IPS-15b (cell line): ENCODE measurements around the gene PALMD.

Source experiments
- H3K27me3 ChIP-seq: one replicate; pipeline ENCODE4 v1.6.1; 2013; ENCODE audit warnings: low read length; ENCODE audit not compliant: control insufficient read depth, insufficient read depth
- H3K36me3 ChIP-seq: one replicate; pipeline ENCODE4 v1.6.1; 2013; ENCODE audit warnings: low read length; ENCODE audit not compliant: control insufficient read depth, insufficient read depth
- H3K4me1 ChIP-seq: one replicate; pipeline ENCODE4 v1.6.1; 2013; ENCODE audit warnings: mild to moderate bottlenecking, low read length; ENCODE audit not compliant: control insufficient read depth, insufficient read depth
- H3K4me3 ChIP-seq: one replicate; pipeline ENCODE4 v1.5.1; 2013; ENCODE audit warnings: low read depth, low read length
- H3K9ac ChIP-seq: one replicate; pipeline ENCODE4 v1.6.1; 2013; ENCODE audit warnings: low read depth, mild to moderate bottlenecking, low read length
- H3K9me3 ChIP-seq: one replicate; pipeline ENCODE4 v1.6.1; 2013; ENCODE audit warnings: mild to moderate bottlenecking, low read length; ENCODE audit not compliant: control insufficient read depth, insufficient read depth

The PALMD gene

DNA sequence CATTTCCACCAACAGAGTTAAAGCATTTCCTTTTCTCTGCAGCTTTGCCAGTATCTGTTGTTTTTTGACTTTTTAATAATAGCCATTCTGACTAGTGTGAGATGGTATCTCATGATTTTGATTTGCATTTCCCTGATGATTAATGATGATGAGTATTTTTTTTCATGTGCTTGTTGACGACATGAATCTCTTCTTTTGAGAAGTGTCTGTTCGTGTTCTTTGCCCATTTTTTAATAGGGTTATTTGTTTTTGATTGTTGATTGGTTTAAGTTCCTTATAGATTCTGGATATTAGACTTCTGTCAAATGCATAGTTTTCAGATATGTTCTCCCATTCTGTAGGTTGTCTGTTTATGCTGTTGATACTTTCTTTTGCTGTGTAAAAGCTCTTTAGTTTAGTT lies 37.9 kb upstream of the PALMD start:
- Histone ChIP-seq H3K27me3 (no peaks in the 10 kb centered on the region), H3K9me3 (no peaks in the 10 kb centered on the region), H3K4me1 (no peaks in the 10 kb centered on the region), H3K9ac (no peak overlapping the region), H3K36me3 (no peaks in the 10 kb centered on the region), H3K4me3 (no peak overlapping the region)

GRCh38 chr1:99613716-99614115 lies 32.2 kb upstream of the PALMD start:
- no peaks in the 10 kb centered on the region for H3K36me3 ChIP-seq
- H3K4me1 ChIP-seq: no peaks in the 10 kb centered on the region
- H3K9ac ChIP-seq: no peak overlapping the region

DNA sequence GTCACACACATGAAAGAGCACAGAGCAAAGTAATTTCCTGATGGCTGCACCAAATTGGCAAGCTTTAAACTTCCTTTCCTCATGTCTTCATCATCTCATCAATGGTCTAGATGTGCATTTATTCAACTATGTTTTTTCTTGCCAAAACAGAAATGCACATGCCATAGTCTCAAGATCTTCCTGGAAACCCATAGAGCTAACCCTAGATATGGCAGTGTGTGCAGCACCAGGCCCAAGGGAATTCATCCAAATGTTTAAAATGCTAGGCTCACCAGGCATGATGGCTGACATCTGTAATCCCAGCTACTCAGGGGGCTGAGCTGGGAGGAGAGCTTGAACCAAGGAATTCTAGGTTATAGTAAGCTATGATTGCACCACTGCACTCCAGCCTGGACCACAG lies 31.2 kb upstream of the PALMD start:
- H3K27me3 ChIP-seq: no peaks in the 10 kb centered on the region
- H3K9me3 ChIP-seq: no peaks in the 10 kb centered on the region
- H3K4me1 ChIP-seq: no peaks in the 10 kb centered on the region

More at GRCh38 chr1:99613716-99614115, 32.2 kb upstream of the PALMD start:
- Histone ChIP-seq H3K4me3 (no peak overlapping the region), H3K27me3 (no peaks in the 10 kb centered on the region), H3K9me3 (no peaks in the 10 kb centered on the region)

GRCh38 chr1:99619583-99619982 lies 26.3 kb upstream of the PALMD start:
- no peaks in the 10 kb centered on the region for H3K36me3 ChIP-seq
- H3K4me1 ChIP-seq: no peaks in the 10 kb centered on the region
- H3K9ac ChIP-seq: no peak overlapping the region
- H3K4me3 ChIP-seq: no peak overlapping the region
- no peaks in the 10 kb centered on the region for H3K27me3 ChIP-seq
- H3K9me3 ChIP-seq: no peaks in the 10 kb centered on the region

More for the DNA sequence above, 31.2 kb upstream of the PALMD start:
- no peaks in the 10 kb centered on the region for H3K36me3 ChIP-seq
- no peak overlapping the region for H3K9ac ChIP-seq
- H3K4me3 ChIP-seq: no peak overlapping the region

DNA sequence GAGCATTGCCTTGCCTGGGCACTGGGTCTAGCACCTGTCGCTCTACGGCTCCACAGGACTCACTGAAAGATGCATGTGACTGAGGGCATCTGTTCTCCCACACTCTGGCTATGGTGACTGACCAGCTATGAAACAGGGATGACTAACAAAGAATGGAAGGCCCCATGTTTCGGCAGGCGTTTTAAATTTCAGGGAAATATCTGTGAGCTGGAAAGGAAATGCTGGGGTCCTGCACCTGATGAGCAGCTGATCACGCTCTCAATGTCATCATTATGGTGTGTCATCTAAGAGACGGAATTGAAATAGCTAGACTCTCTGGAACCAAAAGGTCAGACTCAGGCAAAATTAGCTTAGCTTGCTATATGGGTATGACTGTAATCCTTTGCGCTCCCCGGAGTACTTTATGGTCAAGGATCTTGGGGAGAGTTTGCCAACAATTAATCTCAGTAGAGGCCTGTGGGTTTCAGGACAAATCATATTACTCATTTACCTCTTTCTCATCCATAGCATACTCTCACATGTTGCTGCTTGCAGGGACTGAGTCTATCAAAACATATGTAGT lies 24.5 kb upstream of the PALMD start:
- no peaks in the 10 kb centered on the region for H3K4me1 ChIP-seq
- no peaks in the 10 kb centered on the region for H3K27me3 ChIP-seq
- no peak overlapping the region for H3K9ac ChIP-seq

GRCh38 chr1:99622702-99623347 lies 23.1 kb upstream of the PALMD start:
- no peak overlapping the region for H3K4me3 ChIP-seq
- no peaks in the 10 kb centered on the region for H3K36me3 ChIP-seq
- H3K9me3 ChIP-seq: no peaks in the 10 kb centered on the region
- no peaks in the 10 kb centered on the region for H3K4me1 ChIP-seq
- H3K27me3 ChIP-seq: no peaks in the 10 kb centered on the region
- H3K9ac ChIP-seq: no peak overlapping the region

More for the DNA sequence above, 24.5 kb upstream of the PALMD start:
- H3K36me3 ChIP-seq: no peaks in the 10 kb centered on the region
- no peaks in the 10 kb centered on the region for H3K9me3 ChIP-seq
- H3K4me3 ChIP-seq: no peak overlapping the region

GRCh38 chr1:99623554-99623953 lies 22.4 kb upstream of the PALMD start:
- H3K9ac ChIP-seq: no peak overlapping the region
- H3K27me3 ChIP-seq: no peaks in the 10 kb centered on the region
- H3K4me3 ChIP-seq: no peak overlapping the region
- H3K36me3 ChIP-seq: no peaks in the 10 kb centered on the region
- H3K4me1 ChIP-seq: no peaks in the 10 kb centered on the region
- no peaks in the 10 kb centered on the region for H3K9me3 ChIP-seq

DNA sequence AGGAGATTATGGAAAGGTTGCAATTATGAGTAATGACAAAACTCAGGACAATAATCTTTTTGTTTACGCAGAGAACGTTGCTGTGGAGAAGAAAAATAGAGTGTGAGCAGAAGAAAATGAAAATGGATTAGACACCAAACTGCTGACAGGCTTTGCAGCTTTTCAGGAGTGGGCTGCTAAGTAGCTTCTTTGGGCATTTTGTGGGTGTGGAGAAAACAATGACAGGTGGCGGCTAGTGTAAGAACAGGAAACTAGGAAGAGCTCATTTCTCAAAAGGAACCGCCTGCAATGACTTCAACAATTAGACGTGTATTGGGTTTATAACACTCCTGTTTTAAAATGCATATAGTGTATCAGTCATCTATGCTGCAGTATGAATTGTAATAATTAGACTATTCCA lies 18.3 kb upstream of the PALMD start:
- Histone ChIP-seq H3K9me3 (no peaks in the 10 kb centered on the region), H3K27me3 (no peaks in the 10 kb centered on the region), H3K4me1 (no peaks in the 10 kb centered on the region), H3K4me3 (no peak overlapping the region), H3K36me3 (no peaks in the 10 kb centered on the region), H3K9ac (no peak overlapping the region)

DNA sequence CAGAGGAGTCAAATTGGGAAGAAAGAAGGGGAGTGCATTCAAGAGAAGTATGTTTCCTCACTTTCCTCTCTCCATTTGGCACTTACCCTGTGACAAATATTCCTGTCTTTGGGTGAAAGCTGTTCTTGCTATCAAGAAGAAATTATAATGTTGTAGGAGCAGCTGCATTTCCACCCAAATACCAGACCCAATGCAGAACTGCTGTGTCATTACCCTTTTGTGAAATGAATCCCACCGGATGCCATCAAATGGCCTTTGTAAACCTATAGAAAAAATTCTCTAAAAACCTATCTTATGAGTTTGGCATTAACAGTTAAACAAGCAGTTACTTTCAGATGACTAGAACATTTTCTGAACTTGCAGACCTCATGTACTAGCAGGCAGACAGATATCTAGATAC lies 16.7 kb upstream of the PALMD start:
- Histone ChIP-seq H3K4me1 (no peaks in the 10 kb centered on the region), H3K4me3 (no peak overlapping the region), H3K9ac (no peak overlapping the region), H3K36me3 (no peaks in the 10 kb centered on the region), H3K9me3 (no peaks in the 10 kb centered on the region), H3K27me3 (no peaks in the 10 kb centered on the region)

DNA sequence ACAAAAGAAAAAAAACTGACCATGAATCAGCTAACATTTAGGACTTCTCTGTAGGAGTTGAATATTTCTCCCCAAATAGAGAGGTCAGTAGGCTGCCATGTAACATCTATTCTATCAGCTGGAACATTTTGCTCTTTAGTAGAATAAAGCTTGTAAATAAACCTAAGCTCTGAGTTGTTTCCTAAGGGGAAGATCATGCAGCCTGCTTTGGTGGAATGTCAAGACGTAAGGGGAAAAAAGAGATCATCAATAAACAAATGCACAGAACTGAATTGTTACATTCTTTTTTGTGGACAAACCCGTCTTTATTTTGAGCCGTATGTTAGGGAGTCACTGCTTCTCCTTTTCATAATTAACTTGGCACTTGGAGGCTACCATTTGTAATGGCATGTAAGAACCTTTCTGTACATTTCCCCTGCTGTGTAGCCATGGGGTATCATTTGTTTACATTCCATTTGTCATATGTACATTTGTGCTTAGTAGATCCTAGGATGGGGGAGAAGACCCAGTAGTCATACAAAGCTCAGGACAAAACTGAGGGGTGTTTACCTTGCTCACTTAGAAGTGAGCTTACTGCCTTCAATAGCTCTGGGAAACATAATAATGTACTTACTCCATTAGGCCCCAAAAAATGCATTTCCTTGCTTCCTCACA lies 10.8 kb upstream of the PALMD start:
- H3K9ac ChIP-seq: no peak overlapping the region
- no peaks in the 10 kb centered on the region for H3K36me3 ChIP-seq
- no peak overlapping the region for H3K4me3 ChIP-seq
- no peaks in the 10 kb centered on the region for H3K9me3 ChIP-seq
- no peaks in the 10 kb centered on the region for H3K4me1 ChIP-seq
- no peaks in the 10 kb centered on the region for H3K27me3 ChIP-seq

- H3K4me3 ChIP-seq: no peak overlapping the region
- H3K9ac ChIP-seq: no peak overlapping the region
- no peaks in the 10 kb centered on the region for H3K4me1 ChIP-seq
- H3K9me3 ChIP-seq: no peaks in the 10 kb centered on the region
- H3K27me3 ChIP-seq: no peaks in the 10 kb centered on the region
- no peaks in the 10 kb centered on the region for H3K36me3 ChIP-seq
Measured at GRCh38 chr1:99635664-99636063, 10.2 kb upstream of the PALMD start.

- no peaks in the 10 kb centered on the region for H3K27me3 ChIP-seq
- H3K9ac ChIP-seq: no peak overlapping the region
- H3K36me3 ChIP-seq: no peaks in the 10 kb centered on the region
- no peaks in the 10 kb centered on the region for H3K4me1 ChIP-seq
- no peak overlapping the region for H3K4me3 ChIP-seq
- no peaks in the 10 kb centered on the region for H3K9me3 ChIP-seq
Measured at GRCh38 chr1:99636647-99637175, 9.2 kb upstream of the PALMD start.
